HT1080 (cell line): Measurements from ENCODE around the gene MAS1. TPM values are rescaled to one million over a fixed set of nuclear protein-coding genes. Genes with fewer than 3 reads are reported as not detected.
"Not testable (repeated sequence)": the region's sequence is repeated elsewhere in the genome, so short reads cannot be mapped to it uniquely, and the experiment has no call there.

Experiments
- DNase-seq: peaks from one replicate; pipeline ENCODE4 v3.0.0-alpha.2; 2015; ENCODE audit warnings: low read depth
- polyA plus RNA-seq, 2 experiments: library from polyadenylated mRNA; depleted of rRNA; stranded (reverse); fragments of >200 nt; gene quantifications; 2 replicates each; pipeline ENCODE4 v1.2.3, GENCODE V29; 2015
- total RNA-seq: library from RNA; depleted of rRNA; stranded (reverse); fragments of >200 nt; shearing (Covaris generic); gene quantifications from 2 replicates; pipeline ENCODE4 v1.2.3, GENCODE V29; 2014; rRNA removed

MAS1 gene
- total RNA-seq: not detected in 2 replicates
- not detected in 2 replicates for polyA plus RNA-seq (2015; cell fraction: cytosol; rRNA removed)
- not detected in 2 replicates for polyA plus RNA-seq (2015; cell fraction: nucleus; rRNA removed)

- no peak for DNase-seq
Observed at GRCh38 chr6:159890792-159891191, at the start of gene MAS1. Gene MAS1, plus strand, starts transcription at chr6:159890988. Its CDS starts 15,968 bp downstream, at chr6:159906956.

GRCh38 chr6:159842035-159842434 is 48.8 kb upstream of the MAS1 start:
- DNase-seq: no peak

GRCh38 chr6:159844737-159845645 is 45.8 kb upstream of the MAS1 start:
- no peak for DNase-seq

- DNase-seq: not testable (repeated sequence)
Observed at GRCh38 chr6:159848552-159848951, 42.2 kb upstream of the MAS1 start.

DNA sequence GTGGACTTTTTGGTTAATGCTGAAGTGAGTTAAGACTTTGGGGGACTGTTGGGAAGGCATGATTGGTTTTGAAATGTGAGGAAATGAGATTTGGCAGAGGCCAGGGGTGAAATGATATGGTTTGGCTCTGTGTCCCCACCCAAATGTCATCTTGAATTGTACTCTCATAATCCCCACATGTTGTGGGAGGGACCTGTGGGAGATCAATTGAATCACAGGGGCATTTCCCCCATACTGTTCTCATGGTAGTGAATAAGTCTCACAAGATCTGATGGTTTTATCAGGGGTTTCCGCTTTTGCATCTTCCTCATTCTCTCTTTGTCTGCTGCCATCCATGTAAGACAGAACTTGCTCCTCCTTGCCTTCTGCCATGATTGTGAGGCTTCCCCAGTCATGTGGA is 40.9 kb upstream of the MAS1 start:
- not testable (repeated sequence) for DNase-seq

DNA sequence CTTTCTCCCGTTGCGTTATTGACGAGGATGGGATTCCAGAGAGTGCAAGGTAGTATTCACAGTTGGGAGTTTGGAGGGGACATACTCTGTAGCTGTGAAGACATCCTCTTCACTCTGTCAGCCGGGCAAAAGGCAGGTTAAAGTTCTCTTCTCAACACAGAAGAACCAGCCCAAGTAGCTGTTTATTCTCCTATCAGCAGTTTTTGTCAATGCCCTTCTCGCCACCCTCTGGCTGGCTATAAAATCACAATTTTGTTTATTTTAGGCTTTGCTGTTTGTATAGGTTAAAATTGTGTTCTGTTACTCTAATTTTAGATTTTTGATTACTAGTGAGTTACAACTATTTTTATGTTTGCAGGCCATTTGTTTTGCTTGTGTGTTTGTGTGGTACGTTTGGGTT is 37.9 kb upstream of the MAS1 start:
- no peak for DNase-seq

- no peak for DNase-seq
Observed at GRCh38 chr6:159853754-159854153, 37.0 kb upstream of the MAS1 start.

GRCh38 chr6:159854959-159855358 is 35.8 kb upstream of the MAS1 start:
- DNase-seq: no peak

DNA sequence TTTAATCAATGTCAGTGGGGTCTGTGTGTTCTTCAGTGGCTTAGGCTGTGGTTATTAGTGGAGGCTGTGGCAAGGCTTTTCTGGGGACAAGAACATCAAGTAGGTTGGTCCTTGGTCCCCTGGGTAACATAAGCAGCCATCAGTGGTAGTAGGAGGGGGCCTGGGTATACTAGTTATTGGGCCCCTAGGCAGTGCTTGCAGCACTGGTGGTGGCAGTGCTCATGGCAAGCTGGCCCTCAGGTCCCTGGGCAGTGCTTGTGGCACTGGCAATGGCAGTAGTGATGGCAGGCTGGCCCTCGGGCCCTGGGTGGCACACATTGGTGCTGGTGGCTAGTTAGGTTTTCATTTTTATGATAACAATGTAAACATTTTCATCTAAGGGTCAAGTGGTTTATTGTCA is 32.5 kb upstream of the MAS1 start:
- DNase-seq: no peak

DNA sequence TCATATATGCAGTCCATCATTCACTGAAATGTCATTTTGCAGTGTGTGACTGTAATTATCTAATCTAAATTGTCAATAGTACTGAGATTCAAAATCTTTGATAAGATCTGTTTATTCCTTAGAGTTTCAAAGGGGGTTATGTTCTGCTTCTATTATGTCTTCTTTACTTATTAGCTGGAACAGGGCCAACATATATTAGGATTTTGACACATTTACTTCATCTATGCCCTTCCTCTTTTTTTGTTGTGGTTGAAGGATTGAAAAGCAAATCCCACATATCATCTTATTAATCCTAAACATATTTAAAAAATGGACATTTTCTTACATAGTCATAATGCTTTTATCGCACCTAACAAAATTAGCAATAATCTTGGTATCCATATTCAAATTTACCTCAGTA is 30.3 kb upstream of the MAS1 start:
- no peak for DNase-seq

DNA sequence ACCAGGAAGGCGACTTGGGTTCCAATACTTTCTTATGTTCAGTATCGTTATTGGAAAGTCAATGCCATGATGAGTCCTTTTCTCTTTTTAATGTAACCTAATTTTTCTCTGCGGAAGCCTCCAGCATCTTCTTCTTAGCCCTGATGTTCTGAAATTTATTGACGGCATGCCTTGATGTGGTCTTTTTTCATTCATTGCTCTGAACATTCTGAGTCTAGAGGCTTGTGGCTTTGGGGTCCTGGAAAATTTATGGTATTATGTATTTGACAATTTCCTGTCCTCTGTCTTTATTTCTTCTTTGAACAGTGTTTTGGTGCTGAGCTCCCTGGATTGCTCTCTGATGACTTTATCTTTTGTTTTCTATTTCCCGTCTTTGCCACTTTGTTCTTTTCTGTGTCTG is 28.7 kb upstream of the MAS1 start:
- DNase-seq: no peak

DNA sequence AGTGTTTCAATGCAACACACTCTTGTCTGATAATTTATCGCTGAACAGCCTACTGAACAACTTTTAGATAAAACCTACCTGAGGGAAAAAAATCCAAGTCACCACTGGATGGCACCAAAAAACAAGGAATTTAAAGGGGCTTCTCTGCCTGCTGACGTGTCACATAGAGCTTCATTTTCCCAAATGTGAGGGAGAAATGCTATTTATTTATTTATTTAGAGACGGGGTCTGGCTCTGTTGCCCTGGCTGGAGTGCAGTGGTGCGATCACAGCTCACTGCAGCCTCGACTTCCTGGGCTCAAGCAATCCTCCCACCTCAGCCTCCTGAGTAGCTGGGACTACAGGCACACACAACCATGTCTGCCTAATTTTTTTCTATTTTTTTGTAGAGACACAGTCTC is 27.4 kb upstream of the MAS1 start:
- peak; percentile 67 for DNase-seq

GRCh38 chr6:159865226-159865920 is 25.4 kb upstream of the MAS1 start:
- DNase-seq: no peak

DNA sequence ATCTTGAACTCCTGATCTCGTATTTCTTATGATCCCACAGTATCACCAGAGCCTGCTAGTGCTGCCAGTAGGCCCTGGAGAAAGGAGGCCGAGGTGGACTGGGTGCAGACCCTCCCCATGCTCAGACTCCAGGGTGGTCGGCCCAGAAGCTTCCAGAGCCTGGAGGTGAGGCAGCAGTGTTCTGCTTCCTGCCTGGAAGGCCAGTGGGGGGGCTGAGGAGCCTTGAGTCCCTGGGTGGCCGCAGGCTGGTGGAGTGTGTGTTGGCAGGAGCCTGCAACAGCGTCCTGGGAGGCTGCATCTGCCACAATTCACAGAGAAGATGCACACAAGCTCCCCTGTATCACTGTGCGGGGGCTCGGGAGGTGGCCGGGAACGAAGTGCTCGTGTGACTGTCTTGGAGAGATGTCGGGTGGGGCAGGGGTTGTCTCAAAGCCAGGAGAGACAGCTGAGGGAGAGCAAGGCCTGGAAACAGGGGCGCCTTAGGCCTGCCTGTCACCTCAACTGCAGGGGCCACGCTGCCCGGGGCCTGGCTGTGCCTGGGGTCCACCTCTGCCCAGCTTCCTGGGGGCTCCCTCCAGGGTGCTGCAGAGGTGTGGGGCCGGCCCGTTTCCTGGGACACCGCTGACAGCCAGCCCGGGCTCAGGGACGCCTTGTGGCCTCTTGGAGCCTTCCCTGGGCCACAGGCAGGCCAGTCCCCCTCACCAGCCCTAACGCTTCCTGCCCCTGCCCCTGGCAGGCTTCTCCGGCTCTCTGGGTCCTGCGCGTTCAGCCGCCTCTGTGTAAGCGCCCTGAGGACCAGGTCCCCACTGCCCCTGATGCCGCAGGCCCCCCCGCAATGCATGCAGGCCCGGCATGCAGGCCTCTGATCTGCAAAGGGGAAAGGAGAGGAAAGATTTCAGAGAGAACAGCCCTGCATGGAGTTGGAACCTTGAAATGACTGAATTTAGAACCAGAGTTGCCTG is 24.2 kb upstream of the MAS1 start:
- DNase-seq: no peak

GRCh38 chr6:159871241-159871640 is 19.5 kb upstream of the MAS1 start:
- DNase-seq: no peak

GRCh38 chr6:159871906-159872305 is 18.9 kb upstream of the MAS1 start:
- DNase-seq: peak; percentile 36

DNA sequence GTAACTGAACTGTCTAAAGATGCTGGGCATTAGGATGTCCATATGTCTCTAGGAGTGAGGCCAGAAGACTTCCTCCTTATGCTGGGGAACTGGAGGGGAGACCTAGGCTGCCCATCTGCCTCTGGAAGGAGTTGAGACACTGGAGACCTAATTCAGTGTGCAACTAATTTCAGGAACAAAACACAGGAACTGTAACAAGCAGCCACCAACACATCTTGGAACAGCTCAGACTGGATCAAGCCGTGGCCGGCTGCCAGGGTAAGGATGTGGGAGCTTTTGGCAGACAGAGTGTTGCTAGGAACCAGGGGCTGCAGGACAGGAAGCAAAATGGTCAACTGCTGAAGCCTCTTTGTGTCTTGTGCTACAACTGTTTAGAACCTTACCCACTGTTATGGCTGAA is 16.4 kb upstream of the MAS1 start:
- no peak for DNase-seq

- DNase-seq: no peak
Observed at GRCh38 chr6:159875194-159875593, 15.6 kb upstream of the MAS1 start.

DNA sequence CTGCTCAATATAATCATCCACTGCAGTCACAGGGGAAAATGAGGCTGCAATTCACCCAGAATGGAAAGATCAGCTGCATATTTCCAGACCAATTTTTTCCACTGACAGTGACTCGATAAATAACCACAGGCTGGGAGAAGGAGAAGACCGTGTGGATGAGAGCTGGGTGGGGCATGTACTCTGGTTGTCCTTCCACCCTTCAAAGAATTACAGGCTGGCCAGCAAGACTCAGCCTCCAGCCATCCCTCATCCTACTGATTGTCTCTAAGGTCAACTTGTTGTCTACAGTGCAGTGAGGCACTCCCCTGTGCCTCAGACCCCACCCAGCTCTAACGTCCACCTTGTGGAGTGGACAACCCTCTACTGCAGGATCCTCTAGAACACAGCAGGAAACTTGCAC is 14.5 kb upstream of the MAS1 start:
- no peak for DNase-seq

GRCh38 chr6:159877256-159877808 is 13.5 kb upstream of the MAS1 start:
- DNase-seq: no peak

DNA sequence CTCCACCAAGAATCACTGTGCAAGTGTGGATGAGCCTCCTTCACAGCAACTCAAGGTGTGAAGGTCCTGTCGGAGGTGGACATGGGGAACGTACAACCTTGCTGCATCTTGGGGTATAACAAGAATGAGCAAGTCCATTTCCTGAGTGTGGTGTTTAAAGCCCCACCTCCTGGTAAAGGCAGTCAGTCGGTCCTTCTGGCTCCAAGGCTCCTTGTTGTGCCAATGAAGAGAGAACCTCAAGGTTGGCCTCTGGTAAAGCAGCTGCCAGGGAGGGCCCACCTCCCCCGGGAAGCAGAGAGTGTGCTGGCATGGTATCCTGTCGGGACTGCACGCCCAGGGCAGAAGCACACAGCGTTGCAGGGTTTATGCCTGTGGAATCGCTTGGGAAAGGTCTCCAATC is 12.4 kb upstream of the MAS1 start:
- DNase-seq: no peak
